PC-9 (cell line): Measurements from ENCODE around the gene ZFYVE16.

Experiments
- EZH2 ChIP-seq: fragments of 200-600 bp; sonication (generic); IDR thresholded peaks from 2 replicates; pipeline ENCODE4 v1.8.0; 2017; ENCODE audit warnings: antibody characterized with exemption, low read depth
- TF ChIP-seq, protein P1 (sequence below): fragments of 200-600 bp; sonication (generic); conservative IDR thresholded peaks from 2 replicates; pipeline ENCODE4 v1.6.1; 2017; ENCODE audit warnings: mixed run types, antibody characterized with exemption, mild to moderate bottlenecking, moderate library complexity

DNA sequence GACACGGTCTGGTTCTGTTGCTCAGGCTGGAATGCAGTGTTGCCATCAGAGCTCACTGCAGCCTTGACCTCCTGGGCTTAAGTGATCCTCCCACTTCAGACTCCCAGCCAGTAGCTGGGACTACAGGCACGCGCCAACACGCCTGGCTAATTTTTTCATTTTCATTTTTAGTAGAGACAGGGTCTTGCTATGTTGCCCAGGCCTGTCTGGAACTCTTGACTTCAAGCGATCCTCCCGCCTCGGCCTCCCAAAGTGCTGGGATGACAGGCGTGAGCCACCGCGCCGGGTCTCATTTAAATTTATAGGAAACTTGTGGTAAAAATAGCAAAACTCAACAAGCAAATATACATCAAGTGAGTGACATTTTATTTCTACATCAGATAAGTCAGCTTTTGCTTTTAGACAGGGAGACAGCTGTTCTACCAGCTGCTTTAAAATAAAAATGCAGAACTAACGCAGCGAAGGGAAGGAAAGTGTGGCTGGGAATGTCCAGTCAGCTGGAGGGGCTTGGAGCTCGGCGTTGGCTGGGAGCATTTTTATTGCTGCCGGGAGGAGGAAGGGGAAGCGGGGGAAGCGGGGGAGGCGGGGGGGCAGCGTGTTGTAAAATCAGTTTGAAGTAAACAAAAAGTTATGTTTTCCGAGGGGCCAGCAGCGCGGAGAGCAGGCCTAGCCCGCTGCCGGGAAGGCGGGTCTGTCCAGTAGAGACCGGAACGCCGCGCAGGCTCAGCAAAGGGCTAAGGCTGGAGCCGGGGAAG, 707 bp upstream of the ZFYVE16 start:
- TF ChIP-seq, protein P1, sequence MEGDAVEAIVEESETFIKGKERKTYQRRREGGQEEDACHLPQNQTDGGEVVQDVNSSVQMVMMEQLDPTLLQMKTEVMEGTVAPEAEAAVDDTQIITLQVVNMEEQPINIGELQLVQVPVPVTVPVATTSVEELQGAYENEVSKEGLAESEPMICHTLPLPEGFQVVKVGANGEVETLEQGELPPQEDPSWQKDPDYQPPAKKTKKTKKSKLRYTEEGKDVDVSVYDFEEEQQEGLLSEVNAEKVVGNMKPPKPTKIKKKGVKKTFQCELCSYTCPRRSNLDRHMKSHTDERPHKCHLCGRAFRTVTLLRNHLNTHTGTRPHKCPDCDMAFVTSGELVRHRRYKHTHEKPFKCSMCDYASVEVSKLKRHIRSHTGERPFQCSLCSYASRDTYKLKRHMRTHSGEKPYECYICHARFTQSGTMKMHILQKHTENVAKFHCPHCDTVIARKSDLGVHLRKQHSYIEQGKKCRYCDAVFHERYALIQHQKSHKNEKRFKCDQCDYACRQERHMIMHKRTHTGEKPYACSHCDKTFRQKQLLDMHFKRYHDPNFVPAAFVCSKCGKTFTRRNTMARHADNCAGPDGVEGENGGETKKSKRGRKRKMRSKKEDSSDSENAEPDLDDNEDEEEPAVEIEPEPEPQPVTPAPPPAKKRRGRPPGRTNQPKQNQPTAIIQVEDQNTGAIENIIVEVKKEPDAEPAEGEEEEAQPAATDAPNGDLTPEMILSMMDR = no peak
- TF ChIP-seq EZH2 = no peak
